Hepatocyte (in vitro differentiated cells): ENCODE data around the gene NFIA.

ENCODE experiments used
- EZH2 ChIP-seq: fragments of 200-600 bp; sonication (generic); IDR thresholded peaks from 2 replicates; pipeline ENCODE4 v1.6.1; 2016; ENCODE audit warnings: antibody characterized with exemption, mild to moderate bottlenecking, borderline replicate concordance
- EZH2phosphoT487 ChIP-seq: fragments of 200-600 bp; sonication (generic); IDR thresholded peaks from one replicate; pipeline ENCODE4 v1.6.1; 2018; ENCODE audit warnings: antibody characterized with exemption, mild to moderate bottlenecking, low read depth, moderate library complexity; ENCODE audit not compliant: unreplicated experiment, severe bottlenecking
- TF ChIP-seq, protein P1 (sequence below): fragments of 200-600 bp; sonication (generic); IDR thresholded peaks from 2 replicates; pipeline ENCODE4 v1.5.1; 2016; ENCODE audit warnings: antibody characterized with exemption, mild to moderate bottlenecking; ENCODE audit not compliant: poor library complexity

- TF ChIP-seq, protein P1, sequence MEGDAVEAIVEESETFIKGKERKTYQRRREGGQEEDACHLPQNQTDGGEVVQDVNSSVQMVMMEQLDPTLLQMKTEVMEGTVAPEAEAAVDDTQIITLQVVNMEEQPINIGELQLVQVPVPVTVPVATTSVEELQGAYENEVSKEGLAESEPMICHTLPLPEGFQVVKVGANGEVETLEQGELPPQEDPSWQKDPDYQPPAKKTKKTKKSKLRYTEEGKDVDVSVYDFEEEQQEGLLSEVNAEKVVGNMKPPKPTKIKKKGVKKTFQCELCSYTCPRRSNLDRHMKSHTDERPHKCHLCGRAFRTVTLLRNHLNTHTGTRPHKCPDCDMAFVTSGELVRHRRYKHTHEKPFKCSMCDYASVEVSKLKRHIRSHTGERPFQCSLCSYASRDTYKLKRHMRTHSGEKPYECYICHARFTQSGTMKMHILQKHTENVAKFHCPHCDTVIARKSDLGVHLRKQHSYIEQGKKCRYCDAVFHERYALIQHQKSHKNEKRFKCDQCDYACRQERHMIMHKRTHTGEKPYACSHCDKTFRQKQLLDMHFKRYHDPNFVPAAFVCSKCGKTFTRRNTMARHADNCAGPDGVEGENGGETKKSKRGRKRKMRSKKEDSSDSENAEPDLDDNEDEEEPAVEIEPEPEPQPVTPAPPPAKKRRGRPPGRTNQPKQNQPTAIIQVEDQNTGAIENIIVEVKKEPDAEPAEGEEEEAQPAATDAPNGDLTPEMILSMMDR: no peak
- TF ChIP-seq EZH2: no peak
- peak; percentile 32 for TF ChIP-seq EZH2phosphoT487
Measured at GRCh38 chr1:61083807-61084440, 1.6 kb downstream of the NFIA start.
